Heart left ventricle (tissue), 13 donors: Measurements from ENCODE around the gene PTOV1.

Experiments used
- CTCF ChIP-seq, 12 donors: fragments of 200-600 bp; sonication (generic) in 4 of 12; IDR thresholded peaks; one replicate each; pipeline versions ENCODE4 v1.5.0 to v1.8.0; 2018 to 2022; ENCODE audit warnings: antibody characterized with exemption in 12 of 12, mild to moderate bottlenecking in 5 of 12
- POLR2A ChIP-seq, 2 donors: fragments of 450-650 bp; IDR thresholded peaks; one replicate each; pipeline ENCODE4 v1.6.1; 2017; ENCODE audit warnings: antibody characterized with exemption in 2 of 2, mild to moderate bottlenecking in 2 of 2, moderate library complexity in 2 of 2
- donor health status: ischemic (EF 13 %, LVEDD 7.1; RV severe dilation, severe dysfunction).
- donor health status: DM: no; HTN: yes; CAD: no.
- donor health status: DM: no; HTN: no; CAD: no.
- donor health status: ischemic (EF 25% LVEDD 6.9; RV normal size, moderate dysfunction).
- donor health status: ischemic (EF 25% LVEDD 5.7; RV mildly dilated, moderate dysfunction).
- donor health status: ischemic (EF 35%, LVEDD 5.7; RV mildly dilated, moderate dysfunction).
- donor health status: nonischemic (EF 11% LVEDD 7.7; RV severe dilation, severe dysfunction).
- donor health status: DM: yes; HTN: yes; CAD: no.
- donor health status: PGD.
- donor health status: ischemic (EF 29% LVEDD 5.4; RV normal size, mild dysfunction).
- donor health status: nonischemic (EF 23%, LVEDD 6.1; RV moderate dilation, normal function).

DNA sequence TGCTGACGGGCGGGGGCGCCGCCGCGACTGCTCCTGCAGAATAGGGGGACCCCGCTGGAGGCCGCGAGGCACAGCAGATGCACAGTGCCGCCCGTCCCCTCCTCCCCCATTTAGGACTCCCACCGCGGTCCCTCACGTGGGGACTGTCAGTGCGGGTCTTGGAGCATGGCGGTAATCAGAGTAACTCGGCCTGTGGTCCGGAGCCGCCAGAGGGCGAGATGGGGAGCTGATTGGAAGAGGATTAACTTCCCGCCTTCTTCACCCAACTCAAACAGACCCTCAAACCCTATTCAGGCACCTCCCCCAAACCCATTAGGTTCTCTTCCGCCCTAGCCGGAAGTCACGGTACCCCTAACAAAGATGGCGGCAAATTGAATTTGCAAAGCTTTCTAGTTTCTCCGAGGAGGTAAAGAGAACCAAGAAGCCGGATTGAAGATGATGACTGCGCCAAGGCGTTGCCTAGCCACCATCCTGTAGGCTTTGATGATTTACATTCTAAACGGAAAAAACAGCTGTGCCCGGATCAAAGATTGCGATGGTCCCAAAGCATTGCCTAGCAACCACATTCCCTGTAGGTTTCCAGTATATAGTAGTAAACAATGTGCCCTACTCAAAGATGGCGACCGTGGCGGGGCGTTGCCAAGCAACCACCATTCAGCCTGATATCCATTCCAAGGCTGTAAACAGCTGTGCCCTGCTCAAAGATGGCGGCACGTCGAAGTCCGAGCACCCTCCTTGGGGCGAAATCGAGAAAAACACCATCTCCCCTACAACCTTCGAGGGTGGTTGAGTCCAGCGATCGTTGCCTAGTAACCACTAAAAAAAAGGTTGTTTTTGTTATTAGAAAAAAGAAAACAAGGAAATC, 37.7 kb upstream of the PTOV1 start, which contains the start of gene FUZ:
- TF ChIP-seq CTCF (IDR thresholded peaks at IDR 0.05) = peak in 9 of 12 donors; percentile 9 to 54 (median 23)
- no peak for TF ChIP-seq POLR2A (IDR thresholded peaks at IDR 0.05)
